K562 (cell line): Measurements from ENCODE around the gene UBXN1.

Experiments used
- EZH2 ChIP-seq: IDR thresholded peaks from 2 replicates; pipeline ENCODE4 v1.6.1; 2012; ENCODE audit warnings: low read depth, mild to moderate bottlenecking, inconsistent platforms, low read length, borderline replicate concordance
- ID3 ChIP-seq, 2 experiments: fragments of 250-450 bp in 1 of 2; fragments of 450-650 bp in 1 of 2; sonication (Bioruptor Pico) in 1 of 2; IDR thresholded peaks; 2 replicates each; pipeline versions ENCODE4 v1.6.1 to v1.8.0; 2016 to 2021; ENCODE audit warnings: mild to moderate bottlenecking in 2 of 2, moderate library complexity in 2 of 2, missing compliant biosample characterization in 1 of 2, missing genetic modification characterization in 1 of 2
- RNF2 ChIP-seq: sonication (generic); IDR thresholded peaks from 2 replicates; pipeline ENCODE4 v1.6.1; 2016
- TCF7 ChIP-seq: sonication (generic); IDR thresholded peaks from 2 replicates; pipeline ENCODE4 v1.6.1; 2016; ENCODE audit warnings: antibody characterized with exemption, borderline replicate concordance
- TCFL5 ChIP-seq: fragments of 250-450 bp; sonication (Bioruptor Pico); conservative IDR thresholded peaks from 2 replicates; pipeline ENCODE4 v1.6.1; 2021; ENCODE audit warnings: mild to moderate bottlenecking, moderate library complexity, matching md5 sums

GRCh38 chr11:62727872-62728170, 48.9 kb upstream of the UBXN1 start:
- TF ChIP-seq EZH2 (no peak), RNF2 (no peak), TCFL5 (CRISPR knock-in tag) (no peak), ID3 (CRISPR knock-in tag; IDR thresholded peaks at IDR 0.05) (no peak), ID3 (tag; IDR thresholded peaks at IDR 0.05) (no peak), TCF7 (no peak)
